ENCODE data around the gene CTNNBL1. TPM values are rescaled to one million over a fixed set of nuclear protein-coding genes. Genes with fewer than 3 reads are reported as not detected.

Gene CTNNBL1
- total RNA-seq, 1 experiment from 2014 or later: 55.4 TPM

DNA sequence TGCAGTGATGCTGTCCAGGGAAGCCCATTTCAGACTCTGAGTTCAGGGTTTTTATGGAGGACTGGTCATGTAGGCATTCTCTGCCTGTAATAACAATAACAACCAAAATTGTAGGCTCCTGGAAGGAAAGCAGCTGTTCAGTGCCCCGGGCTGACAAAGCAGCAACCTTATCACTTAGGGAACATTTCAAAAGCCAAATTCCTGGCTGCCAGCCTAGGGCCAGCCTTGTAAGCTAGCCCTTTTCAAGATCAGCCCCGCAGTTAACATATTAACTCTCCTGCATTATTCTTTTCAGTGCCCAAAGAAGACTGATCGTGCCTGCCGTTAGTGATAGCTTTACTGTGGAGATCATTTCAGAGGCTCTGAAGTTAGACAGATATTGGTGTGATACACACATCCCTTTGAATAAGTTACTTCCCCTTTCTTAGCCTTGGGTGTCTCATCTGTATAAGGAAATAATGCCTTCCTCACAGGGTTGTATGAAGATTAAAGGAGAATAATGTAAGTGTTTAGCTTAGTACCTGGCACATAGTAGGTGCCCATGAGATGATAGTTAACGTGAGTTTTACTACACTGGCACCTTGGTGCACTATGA lies 44.1 kb downstream of the CTNNBL1 start:
- no peak for TF ChIP-seq POLR2A (IDR thresholded peaks at IDR 0.05; ENCODE audit: borderline replicate concordance, extremely low read depth, insufficient read depth, insufficient read length)
- TF ChIP-seq, protein P1, sequence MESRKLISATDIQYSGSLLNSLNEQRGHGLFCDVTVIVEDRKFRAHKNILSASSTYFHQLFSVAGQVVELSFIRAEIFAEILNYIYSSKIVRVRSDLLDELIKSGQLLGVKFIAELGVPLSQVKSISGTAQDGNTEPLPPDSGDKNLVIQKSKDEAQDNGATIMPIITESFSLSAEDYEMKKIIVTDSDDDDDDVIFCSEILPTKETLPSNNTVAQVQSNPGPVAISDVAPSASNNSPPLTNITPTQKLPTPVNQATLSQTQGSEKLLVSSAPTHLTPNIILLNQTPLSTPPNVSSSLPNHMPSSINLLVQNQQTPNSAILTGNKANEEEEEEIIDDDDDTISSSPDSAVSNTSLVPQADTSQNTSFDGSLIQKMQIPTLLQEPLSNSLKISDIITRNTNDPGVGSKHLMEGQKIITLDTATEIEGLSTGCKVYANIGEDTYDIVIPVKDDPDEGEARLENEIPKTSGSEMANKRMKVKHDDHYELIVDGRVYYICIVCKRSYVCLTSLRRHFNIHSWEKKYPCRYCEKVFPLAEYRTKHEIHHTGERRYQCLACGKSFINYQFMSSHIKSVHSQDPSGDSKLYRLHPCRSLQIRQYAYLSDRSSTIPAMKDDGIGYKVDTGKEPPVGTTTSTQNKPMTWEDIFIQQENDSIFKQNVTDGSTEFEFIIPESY (IDR thresholded peaks at IDR 0.05; ENCODE audit: extremely low read depth, insufficient replicate concordance, low read length): no peak
- TF ChIP-seq SP1 (IDR thresholded peaks at IDR 0.05; ENCODE audit: low read depth): no peak
- TF ChIP-seq EGR1 (IDR thresholded peaks at IDR 0.05; ENCODE audit: low read depth): no peak
- TF ChIP-seq EZH2phosphoT487 (IDR thresholded peaks at IDR 0.05; ENCODE audit: borderline replicate concordance): no peak
- TF ChIP-seq, protein P2, sequence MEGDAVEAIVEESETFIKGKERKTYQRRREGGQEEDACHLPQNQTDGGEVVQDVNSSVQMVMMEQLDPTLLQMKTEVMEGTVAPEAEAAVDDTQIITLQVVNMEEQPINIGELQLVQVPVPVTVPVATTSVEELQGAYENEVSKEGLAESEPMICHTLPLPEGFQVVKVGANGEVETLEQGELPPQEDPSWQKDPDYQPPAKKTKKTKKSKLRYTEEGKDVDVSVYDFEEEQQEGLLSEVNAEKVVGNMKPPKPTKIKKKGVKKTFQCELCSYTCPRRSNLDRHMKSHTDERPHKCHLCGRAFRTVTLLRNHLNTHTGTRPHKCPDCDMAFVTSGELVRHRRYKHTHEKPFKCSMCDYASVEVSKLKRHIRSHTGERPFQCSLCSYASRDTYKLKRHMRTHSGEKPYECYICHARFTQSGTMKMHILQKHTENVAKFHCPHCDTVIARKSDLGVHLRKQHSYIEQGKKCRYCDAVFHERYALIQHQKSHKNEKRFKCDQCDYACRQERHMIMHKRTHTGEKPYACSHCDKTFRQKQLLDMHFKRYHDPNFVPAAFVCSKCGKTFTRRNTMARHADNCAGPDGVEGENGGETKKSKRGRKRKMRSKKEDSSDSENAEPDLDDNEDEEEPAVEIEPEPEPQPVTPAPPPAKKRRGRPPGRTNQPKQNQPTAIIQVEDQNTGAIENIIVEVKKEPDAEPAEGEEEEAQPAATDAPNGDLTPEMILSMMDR (IDR thresholded peaks at IDR 0.05 in 2 of 3, conservative IDR thresholded peaks at IDR 0.05 in 1 of 3; ENCODE audit: borderline replicate concordance in 1 of 3, insufficient read depth in 1 of 3, low read depth in 2 of 3, low read length in 2 of 3): no peak
- TF ChIP-seq RAD21 (IDR thresholded peaks at IDR 0.05; ENCODE audit: low read depth): no peak
- no peak for TF ChIP-seq CEBPB (IDR thresholded peaks at IDR 0.05; ENCODE audit: low read depth)
- TF ChIP-seq EZH2 (IDR thresholded peaks at IDR 0.05): no peak
- no peak for TF ChIP-seq YY1 (IDR thresholded peaks at IDR 0.05; ENCODE audit: extremely low read depth, insufficient replicate concordance, low read depth, low read length)
- no peak for TF ChIP-seq ZNF274 (IDR thresholded peaks at IDR 0.05; ENCODE audit: low read depth, low read length)
- TF ChIP-seq SRF (IDR thresholded peaks at IDR 0.05; ENCODE audit: low read depth): no peak
- no peak for TF ChIP-seq ZFX (IDR thresholded peaks at IDR 0.05)
- TF ChIP-seq, protein P3, sequence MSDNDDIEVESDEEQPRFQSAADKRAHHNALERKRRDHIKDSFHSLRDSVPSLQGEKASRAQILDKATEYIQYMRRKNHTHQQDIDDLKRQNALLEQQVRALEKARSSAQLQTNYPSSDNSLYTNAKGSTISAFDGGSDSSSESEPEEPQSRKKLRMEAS (IDR thresholded peaks at IDR 0.05): no peak
- no peak for TF ChIP-seq JUND (IDR thresholded peaks at IDR 0.05)
- no peak for TF ChIP-seq POLR2AphosphoS5 (IDR thresholded peaks at IDR 0.05; ENCODE audit: low read depth, low read length)
- Histone ChIP-seq H3K9ac (ENCODE audit: low read length) (no peak overlapping the region), H3K9me2 (ENCODE audit: insufficient read depth) (no peaks in the 10 kb centered on the region), H4K20me1 (ENCODE audit: insufficient read depth) (no peaks in the 10 kb centered on the region), H3K4me1 (ENCODE audit: control insufficient read depth in 1 of 2, insufficient read depth in 2 of 2, low read length in 2 of 2) (no peaks in the 10 kb centered on the region), H2AFZ (ENCODE audit: low read depth, low read length, poor library complexity, severe bottlenecking) (no peak overlapping the region), H3K27ac (ENCODE audit: low read depth, low read length) (no peak overlapping the region), H3K4me2 (ENCODE audit: low read length) (no peak overlapping the region), H3K36me3 (ENCODE audit: control insufficient read depth in 1 of 2, insufficient read depth in 2 of 2, low read length in 2 of 2) (peaks cover 0 to 10% of the 10 kb centered on the region in 2 experiments; a peak in 1 of 4 replicates), H3K9me3 (ENCODE audit: control insufficient read depth in 1 of 2, insufficient read depth in 1 of 2, low read depth in 1 of 2, low read length in 2 of 2) (no peaks in the 10 kb centered on the region), H3K4me3 (replicated peaks in 1 of 2; ENCODE audit: low read depth in 1 of 2, low read length in 2 of 2) (no peak overlapping the region), H3K27me3 (ENCODE audit: insufficient read depth, low read length) (no peaks in the 10 kb centered on the region), H3K79me2 (ENCODE audit: insufficient read depth, low read length) (no peaks in the 10 kb centered on the region)
- ATAC-seq (no peak), DNase-seq (ENCODE audit: low read depth, low spot score) (no peak)
- ChIA-PET RAD21 (ENCODE audit: low non-redundant PET in 1 of 2, low total read pairs in 2 of 2, uncharacterized antibody in 2 of 2, unreplicated experiment in 2 of 2) (no interaction called here), CTCF (no interaction called here), POLR2A (no interaction called here)
- intact Hi-C loops (cut with micrococcal nuclease): no loop called here
- BruUV-seq (replicated peaks): no TSS peak

Data from HCT116 (cell line).